OCI-LY1 (cell line): Measurements from ENCODE around the gene PTPRU.
"Not testable (repeated sequence)": the region's sequence is repeated elsewhere in the genome, so short reads cannot be mapped to it uniquely, and the experiment has no call there.

ENCODE experiments used
- CTCF ChIP-seq: fragments of 200-600 bp; sonication (generic), shearing (Covaris generic); IDR thresholded peaks from 2 replicates; pipeline ENCODE4 v1.5.1; 2017; ENCODE audit warnings: mild to moderate bottlenecking, antibody characterized with exemption, low read length, moderate library complexity, mixed read lengths
- EZH2 ChIP-seq: fragments of 200-600 bp; sonication (generic), shearing (Covaris generic); IDR thresholded peaks from 2 replicates; pipeline ENCODE4 v1.8.0; 2017; ENCODE audit warnings: borderline replicate concordance, mixed run types, mild to moderate bottlenecking, antibody characterized with exemption, low read length, moderate library complexity, mixed read lengths

- TF ChIP-seq CTCF, EZH2: not testable (repeated sequence)
These were observed 14.1 kb upstream of the PTPRU start for GRCh38 chr1:29222260-29222659.
